IPS-20b (cell line): ENCODE results near the gene TMPRSS13.

Experiments
- H3K27ac ChIP-seq: one replicate; pipeline ENCODE4 v1.5.1; 2013; ENCODE audit warnings: low read length
- H3K27me3 ChIP-seq: 2 replicates; pipeline ENCODE4 v1.6.1; 2013; ENCODE audit warnings: mild to moderate bottlenecking, low read length, inconsistent platforms; ENCODE audit not compliant: insufficient read depth
- H3K36me3 ChIP-seq: 2 replicates; pipeline ENCODE4 v1.6.1; 2013; ENCODE audit warnings: low read depth, mild to moderate bottlenecking, inconsistent platforms, low read length, moderate library complexity; ENCODE audit not compliant: insufficient read depth
- H3K4me1 ChIP-seq: 2 replicates; pipeline ENCODE4 v1.6.1; 2013; ENCODE audit warnings: mild to moderate bottlenecking, control low read depth, inconsistent platforms, low read length, moderate library complexity; ENCODE audit not compliant: insufficient read depth
- H3K4me3 ChIP-seq: 2 replicates; pipeline ENCODE4 v1.5.1; 2013; ENCODE audit warnings: mild to moderate bottlenecking, low read length, inconsistent platforms
- H3K9ac ChIP-seq: 2 replicates; pipeline ENCODE4 v1.6.1; 2013; ENCODE audit warnings: low read depth, mild to moderate bottlenecking, inconsistent platforms, low read length, moderate library complexity
- H3K9me3 ChIP-seq: 2 replicates; pipeline ENCODE4 v1.6.1; 2013; ENCODE audit warnings: mild to moderate bottlenecking, low read depth, low read length, inconsistent platforms; ENCODE audit not compliant: insufficient read depth

Gene TMPRSS13

GRCh38 chr11:117898059-117898458, 31.1 kb downstream of the TMPRSS13 start:
- Histone ChIP-seq H3K27me3 (no peaks in the 10 kb centered on the region), H3K9ac (no peak overlapping the region), H3K27ac (no peak overlapping the region), H3K4me1 (no peaks in the 10 kb centered on the region), H3K9me3 (no peaks in the 10 kb centered on the region), H3K4me3 (no peak overlapping the region), H3K36me3 (no peaks in the 10 kb centered on the region)

DNA sequence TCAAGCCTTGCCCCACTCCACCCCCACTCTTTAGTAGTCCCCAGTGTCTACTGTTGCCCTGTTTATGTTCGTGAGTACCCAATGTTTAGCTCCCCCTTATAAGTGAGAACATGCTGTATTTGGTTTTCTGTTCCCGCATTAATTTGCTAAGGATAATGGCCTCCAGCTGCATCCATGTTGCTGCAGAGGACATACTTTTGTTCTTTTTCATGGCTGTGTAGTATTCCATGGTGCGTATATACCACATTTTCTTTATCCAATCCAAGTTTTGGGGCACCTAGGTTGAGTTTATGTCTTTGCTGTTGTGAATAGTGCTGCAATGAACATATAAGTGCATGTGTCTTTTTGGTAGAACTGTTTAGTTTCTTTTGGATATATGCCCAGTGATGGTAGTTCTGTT, 36.6 kb downstream of the TMPRSS13 start:
- no peaks in the 10 kb centered on the region for H3K9me3 ChIP-seq
- no peak overlapping the region for H3K27ac ChIP-seq
- no peak overlapping the region for H3K9ac ChIP-seq
- no peak overlapping the region for H3K4me3 ChIP-seq
- no peaks in the 10 kb centered on the region for H3K36me3 ChIP-seq
- H3K27me3 ChIP-seq = no peaks in the 10 kb centered on the region
- H3K4me1 ChIP-seq = no peaks in the 10 kb centered on the region

DNA sequence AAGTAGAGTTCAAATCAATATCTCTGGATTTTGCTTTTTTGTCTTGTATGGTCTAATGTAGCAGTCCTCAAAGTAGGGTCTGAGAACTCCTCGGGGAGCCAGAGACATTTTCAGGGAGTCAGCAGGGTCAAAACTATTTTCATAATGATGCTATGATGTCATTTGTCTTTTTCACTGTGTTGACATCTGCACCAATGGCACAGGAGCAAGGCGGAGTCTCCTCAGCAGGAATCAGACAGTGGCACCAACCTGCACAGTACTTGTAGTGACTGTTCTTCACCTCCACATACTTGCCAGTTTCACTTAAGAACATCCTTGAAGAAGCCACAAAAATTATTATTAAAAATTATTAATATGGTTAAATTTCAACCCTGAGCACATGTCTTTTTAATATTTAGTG, 37.8 kb downstream of the TMPRSS13 start:
- Histone ChIP-seq H3K4me1 (no peaks in the 10 kb centered on the region), H3K9me3 (no peaks in the 10 kb centered on the region), H3K27me3 (no peaks in the 10 kb centered on the region), H3K27ac (no peak overlapping the region), H3K9ac (no peak overlapping the region), H3K36me3 (no peaks in the 10 kb centered on the region), H3K4me3 (no peak overlapping the region)

- Histone ChIP-seq H3K36me3 (no peaks in the 10 kb centered on the region), H3K9me3 (no peaks in the 10 kb centered on the region), H3K9ac (no peak overlapping the region), H3K27me3 (no peaks in the 10 kb centered on the region; the same call in 1 of the 2 replicates), H3K4me3 (no peak overlapping the region), H3K27ac (no peak overlapping the region), H3K4me1 (no peaks in the 10 kb centered on the region)
These were observed 41.0 kb downstream of the TMPRSS13 start for GRCh38 chr11:117888139-117888566.

DNA sequence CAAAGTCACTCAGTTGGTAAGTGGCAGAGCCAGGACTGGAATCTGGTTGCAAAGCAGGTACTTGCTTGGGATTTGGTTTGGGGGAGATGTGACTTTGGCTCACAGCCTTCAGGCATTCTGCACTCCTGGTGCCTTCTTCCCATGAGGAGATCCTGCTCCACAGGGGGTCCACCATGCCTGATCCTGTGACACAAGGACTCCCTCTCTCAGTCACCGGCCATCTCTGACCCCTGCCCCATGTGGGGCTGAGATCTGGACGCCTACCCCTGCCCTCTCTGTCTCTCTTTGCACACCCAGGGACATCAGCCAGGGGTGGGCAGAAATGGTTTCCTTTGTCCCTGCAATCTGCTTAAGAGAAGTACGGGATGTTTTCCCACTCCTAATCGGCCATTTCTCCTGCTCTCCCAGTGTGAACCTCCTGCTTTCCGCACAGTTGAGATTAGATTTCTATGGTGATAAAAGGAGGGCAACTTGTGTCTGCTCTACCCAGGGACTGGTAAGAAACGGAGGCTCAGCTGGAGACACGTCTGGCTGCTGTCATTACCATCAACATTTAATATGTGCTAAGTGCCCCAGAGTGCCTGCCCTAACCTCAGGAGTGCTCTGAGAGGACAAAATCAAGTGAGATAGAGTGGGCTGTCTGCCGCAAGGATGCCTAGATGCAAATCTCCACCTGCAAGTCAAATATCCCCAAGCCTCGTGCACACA, 41.6 kb downstream of the TMPRSS13 start:
- Histone ChIP-seq H3K9me3 (no peaks in the 10 kb centered on the region), H3K4me1 (no peaks in the 10 kb centered on the region), H3K27ac (no peak overlapping the region), H3K9ac (no peak overlapping the region), H3K36me3 (no peaks in the 10 kb centered on the region), H3K4me3 (no peak overlapping the region), H3K27me3 (no peaks in the 10 kb centered on the region; the same call in 1 of the 2 replicates)

GRCh38 chr11:117885777-117886176, 43.4 kb downstream of the TMPRSS13 start:
- no peak overlapping the region for H3K9ac ChIP-seq
- H3K4me3 ChIP-seq = no peak overlapping the region
- no peaks in the 10 kb centered on the region for H3K9me3 ChIP-seq
- peaks cover 14% of the 10 kb centered on the region; the same call in 1 of the 2 replicates for H3K27me3 ChIP-seq
- H3K27ac ChIP-seq = no peak overlapping the region
- no peaks in the 10 kb centered on the region for H3K4me1 ChIP-seq
- H3K36me3 ChIP-seq = no peaks in the 10 kb centered on the region

DNA sequence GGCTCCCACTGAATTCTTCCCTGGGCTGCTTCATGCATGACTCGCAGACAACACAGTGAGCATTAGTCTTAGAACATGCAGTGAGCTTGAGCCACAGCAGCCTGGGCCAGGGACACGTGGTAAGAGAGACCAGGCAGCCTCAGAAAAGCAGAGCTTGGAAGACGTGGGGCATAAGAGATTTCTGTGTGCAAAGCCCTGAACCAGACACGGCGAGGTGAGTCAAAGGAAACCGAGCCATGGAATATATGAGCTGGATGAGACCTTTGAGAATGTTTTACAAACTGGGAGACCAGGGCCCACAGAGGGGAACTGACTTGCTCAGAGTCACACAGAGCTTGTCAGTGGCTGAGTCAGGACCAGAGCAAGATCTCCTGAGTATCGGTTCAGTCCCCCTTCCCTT, 44.2 kb downstream of the TMPRSS13 start:
- no peaks in the 10 kb centered on the region for H3K36me3 ChIP-seq
- H3K9ac ChIP-seq = no peak overlapping the region
- peaks cover 19% of the 10 kb centered on the region; the same call in 1 of the 2 replicates for H3K27me3 ChIP-seq
- H3K9me3 ChIP-seq = no peaks in the 10 kb centered on the region
- H3K4me1 ChIP-seq = no peaks in the 10 kb centered on the region
- H3K27ac ChIP-seq = no peak overlapping the region
- no peak overlapping the region for H3K4me3 ChIP-seq

- H3K4me1 ChIP-seq = no peaks in the 10 kb centered on the region; the same call in 1 of the 2 replicates
These were observed 46.1 kb downstream of the TMPRSS13 start for GRCh38 chr11:117883063-117883462.

DNA sequence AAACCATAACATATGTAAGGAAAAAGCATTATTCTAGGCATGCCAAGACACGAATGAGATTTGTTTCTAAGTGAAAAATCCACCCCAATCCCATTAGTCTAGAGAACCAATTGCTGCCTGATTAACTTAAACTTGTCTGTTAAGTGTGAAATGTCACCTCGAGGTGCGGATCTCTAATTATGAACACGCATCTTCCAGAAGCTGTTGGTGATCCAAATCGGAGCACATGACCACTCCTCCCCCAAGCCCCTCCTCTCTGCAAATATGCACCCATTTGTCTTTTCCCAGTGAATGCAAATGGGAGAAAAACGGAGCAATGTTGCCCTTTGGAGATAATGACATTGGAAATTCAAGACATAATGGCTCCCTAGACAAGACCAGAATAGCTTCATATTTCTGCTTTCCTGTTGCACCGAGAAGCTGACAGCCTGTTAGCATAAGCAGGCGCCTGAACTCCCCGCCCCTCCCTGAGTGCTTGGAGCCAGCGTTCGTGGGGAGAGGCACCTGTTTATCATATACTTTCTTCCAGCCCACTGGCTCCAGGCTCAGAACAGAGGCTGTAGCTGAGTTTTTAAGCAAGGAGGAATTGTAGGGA, 46.8 kb downstream of the TMPRSS13 start:
- Histone ChIP-seq H3K27ac (no peak overlapping the region), H3K4me3 (no peak overlapping the region), H3K27me3 (peaks cover 45% of the 10 kb centered on the region), H3K4me1 (peaks cover 4% of the 10 kb centered on the region; the same call in 1 of the 2 replicates), H3K36me3 (no peaks in the 10 kb centered on the region), H3K9me3 (no peaks in the 10 kb centered on the region), H3K9ac (no peak overlapping the region)

More at GRCh38 chr11:117883063-117883462, 46.1 kb downstream of the TMPRSS13 start:
- Histone ChIP-seq H3K36me3 (no peaks in the 10 kb centered on the region), H3K9me3 (no peaks in the 10 kb centered on the region), H3K27ac (no peak overlapping the region), H3K27me3 (peaks cover 39% of the 10 kb centered on the region), H3K4me3 (no peak overlapping the region), H3K9ac (no peak overlapping the region)

- Histone ChIP-seq H3K4me1 (peaks cover 10% of the 10 kb centered on the region; the same call in 1 of the 2 replicates), H3K4me3 (no peak overlapping the region), H3K9me3 (no peaks in the 10 kb centered on the region), H3K36me3 (no peaks in the 10 kb centered on the region), H3K27me3 (peaks cover 54% of the 10 kb centered on the region), H3K9ac (no peak overlapping the region), H3K27ac (no peak overlapping the region)
These were observed 48.0 kb downstream of the TMPRSS13 start for GRCh38 chr11:117881217-117881616.

- no peak overlapping the region for H3K9ac ChIP-seq
- H3K36me3 ChIP-seq = no peaks in the 10 kb centered on the region
- peaks cover 14% of the 10 kb centered on the region; the same call in 1 of the 2 replicates for H3K4me1 ChIP-seq
- no peak overlapping the region for H3K27ac ChIP-seq
- H3K9me3 ChIP-seq = no peaks in the 10 kb centered on the region
- H3K27me3 ChIP-seq = peaks cover 68% of the 10 kb centered on the region
- H3K4me3 ChIP-seq = no peak overlapping the region
These were observed 49.4 kb downstream of the TMPRSS13 start for GRCh38 chr11:117879516-117880480.
